ENCODE measurements around the gene SYNGR2. TPM values are rescaled to one million over a fixed set of nuclear protein-coding genes. Genes with fewer than 3 reads are reported as not detected.

Gene SYNGR2
- total and polyA plus RNA-seq, 9 of the 15 experiments (the other 6 are each of a cell fraction or from before 2014, with no cell fraction given), result 1.4 to 173 (median 87.8) TPM

DNA sequence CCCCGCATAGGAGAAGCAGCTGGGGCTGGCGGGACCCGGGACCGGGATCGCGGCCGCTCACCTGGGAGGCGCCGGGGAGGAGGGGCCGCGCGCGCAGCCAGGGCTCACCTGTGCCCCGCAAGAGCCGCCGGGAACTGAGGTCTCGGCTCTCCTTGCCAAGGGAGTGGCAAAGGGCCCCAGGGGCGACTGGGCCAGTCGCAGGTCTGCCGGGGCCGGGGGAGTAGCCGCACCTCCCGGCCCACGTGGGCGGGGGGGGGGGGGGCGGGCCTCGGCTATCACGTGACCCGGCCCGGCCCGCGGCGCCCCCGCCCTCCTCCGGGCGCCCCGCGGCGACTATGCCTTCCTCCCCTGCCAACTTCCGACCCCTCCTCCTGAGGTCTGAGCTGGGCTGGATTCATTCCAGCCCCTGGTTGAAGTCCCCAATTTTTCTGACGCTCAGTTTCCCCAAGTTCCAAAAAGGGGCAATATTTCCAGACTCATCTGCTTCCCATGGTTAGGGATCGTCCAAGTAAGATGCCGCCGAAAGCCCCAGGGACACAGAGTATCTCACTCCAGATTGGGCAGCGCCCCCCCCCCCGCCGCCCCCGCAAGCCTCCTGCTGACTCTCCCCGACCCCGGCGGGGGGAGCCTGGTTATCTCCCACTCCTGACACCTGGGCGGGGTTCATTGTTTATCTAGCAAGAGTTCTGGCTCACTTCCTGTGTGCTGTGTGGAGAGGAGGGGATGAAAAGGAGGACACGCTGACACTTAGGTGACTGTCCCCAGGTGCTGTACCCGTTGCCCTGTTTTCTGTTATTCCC lies 39.6 kb upstream of the SYNGR2 start, which contains the start of gene TMC6 (continued):
- TF ChIP-seq, protein P1, sequence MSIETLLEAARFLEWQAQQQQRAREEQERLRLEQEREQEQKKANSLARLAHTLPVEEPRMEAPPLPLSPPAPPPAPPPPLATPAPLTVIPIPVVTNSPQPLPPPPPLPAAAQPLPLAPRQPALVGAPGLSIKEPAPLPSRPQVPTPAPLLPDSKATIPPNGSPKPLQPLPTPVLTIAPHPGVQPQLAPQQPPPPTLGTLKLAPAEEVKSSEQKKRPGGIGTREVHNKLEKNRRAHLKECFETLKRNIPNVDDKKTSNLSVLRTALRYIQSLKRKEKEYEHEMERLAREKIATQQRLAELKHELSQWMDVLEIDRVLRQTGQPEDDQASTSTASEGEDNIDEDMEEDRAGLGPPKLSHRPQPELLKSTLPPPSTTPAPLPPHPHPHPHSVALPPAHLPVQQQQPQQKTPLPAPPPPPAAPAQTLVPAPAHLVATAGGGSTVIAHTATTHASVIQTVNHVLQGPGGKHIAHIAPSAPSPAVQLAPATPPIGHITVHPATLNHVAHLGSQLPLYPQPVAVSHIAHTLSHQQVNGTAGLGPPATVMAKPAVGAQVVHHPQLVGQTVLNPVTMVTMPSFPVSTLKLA (conservative IDR thresholded peaks at IDR 0.05), result peak; percentile 83 to 92
- TF ChIP-seq ZNF174 (CRISPR knock-in tag; IDR thresholded peaks at IDR 0.05) (no peak), EP300 (IDR thresholded peaks at IDR 0.05; ENCODE audit: low read length) (peak; percentile 92), RBM22 (IDR thresholded peaks at IDR 0.05; ENCODE audit: low read depth, low read length, poor library complexity, severe bottlenecking) (no peak), XRCC5 (IDR thresholded peaks at IDR 0.05; ENCODE audit: low read depth, low read length) (peak; percentile 24; the same call in 1 of the 2 replicates), U2AF1 (optimal IDR thresholded peaks at IDR 0.05; ENCODE audit: low read depth, low read length) (no peak), FOXJ3 (CRISPR knock-in tag; IDR thresholded peaks at IDR 0.05) (no peak), POLR2H (tag; IDR thresholded peaks at IDR 0.05; ENCODE audit: low read depth) (no peak), ZNF311 (CRISPR knock-in tag; IDR thresholded peaks at IDR 0.05) (no peak), MTA3 (IDR thresholded peaks at IDR 0.05; ENCODE audit: borderline replicate concordance) (0 out of 2 replicates have a peak, but pooled peaks have one; percentile 47), CBFA2T3 (IDR thresholded peaks at IDR 0.05) (peak; percentile 94), EGR1 (conservative IDR thresholded peaks at IDR 0.05) (peak; percentile 100), ESRRA (IDR thresholded peaks at IDR 0.05; ENCODE audit: borderline replicate concordance, low read depth) (peak; percentile 84; the same call in 1 of the 2 replicates), MCM5 (IDR thresholded peaks at IDR 0.05; ENCODE audit: low read depth) (no peak), SMAD1 (IDR thresholded peaks at IDR 0.05; ENCODE audit: low read depth, low read length, partially characterized antibody) (no peak), RFX5 (IDR thresholded peaks at IDR 0.05; ENCODE audit: low read depth, low read length) (no peak), NR2F6 (CRISPR knock-in tag; IDR thresholded peaks at IDR 0.05) (no peak), THRAP3 (IDR thresholded peaks at IDR 0.05; ENCODE audit: borderline replicate concordance) (no peak), TSC22D4 (tag; IDR thresholded peaks at IDR 0.05) (no peak), MBD2 (IDR thresholded peaks at IDR 0.05; ENCODE audit: borderline replicate concordance, low read depth) (peak; percentile 69; the same call in 1 of the 2 replicates), TRIM24 (IDR thresholded peaks at IDR 0.05) (peak; percentile 70 to 71), SIX5 (IDR thresholded peaks at IDR 0.05; ENCODE audit: borderline replicate concordance in 1 of 2, insufficient read depth in 1 of 2, low read depth in 1 of 2, low read length in 2 of 2) (no peak), NCOA4 (IDR thresholded peaks at IDR 0.05; ENCODE audit: partially characterized antibody) (no peak), HDAC2 (IDR thresholded peaks at IDR 0.05) (no peak)
- TF ChIP-seq, protein P2, sequence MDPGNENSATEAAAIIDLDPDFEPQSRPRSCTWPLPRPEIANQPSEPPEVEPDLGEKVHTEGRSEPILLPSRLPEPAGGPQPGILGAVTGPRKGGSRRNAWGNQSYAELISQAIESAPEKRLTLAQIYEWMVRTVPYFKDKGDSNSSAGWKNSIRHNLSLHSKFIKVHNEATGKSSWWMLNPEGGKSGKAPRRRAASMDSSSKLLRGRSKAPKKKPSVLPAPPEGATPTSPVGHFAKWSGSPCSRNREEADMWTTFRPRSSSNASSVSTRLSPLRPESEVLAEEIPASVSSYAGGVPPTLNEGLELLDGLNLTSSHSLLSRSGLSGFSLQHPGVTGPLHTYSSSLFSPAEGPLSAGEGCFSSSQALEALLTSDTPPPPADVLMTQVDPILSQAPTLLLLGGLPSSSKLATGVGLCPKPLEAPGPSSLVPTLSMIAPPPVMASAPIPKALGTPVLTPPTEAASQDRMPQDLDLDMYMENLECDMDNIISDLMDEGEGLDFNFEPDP (CRISPR knock-in tag; IDR thresholded peaks at IDR 0.05), result no peak
- TF ChIP-seq, protein P3, sequence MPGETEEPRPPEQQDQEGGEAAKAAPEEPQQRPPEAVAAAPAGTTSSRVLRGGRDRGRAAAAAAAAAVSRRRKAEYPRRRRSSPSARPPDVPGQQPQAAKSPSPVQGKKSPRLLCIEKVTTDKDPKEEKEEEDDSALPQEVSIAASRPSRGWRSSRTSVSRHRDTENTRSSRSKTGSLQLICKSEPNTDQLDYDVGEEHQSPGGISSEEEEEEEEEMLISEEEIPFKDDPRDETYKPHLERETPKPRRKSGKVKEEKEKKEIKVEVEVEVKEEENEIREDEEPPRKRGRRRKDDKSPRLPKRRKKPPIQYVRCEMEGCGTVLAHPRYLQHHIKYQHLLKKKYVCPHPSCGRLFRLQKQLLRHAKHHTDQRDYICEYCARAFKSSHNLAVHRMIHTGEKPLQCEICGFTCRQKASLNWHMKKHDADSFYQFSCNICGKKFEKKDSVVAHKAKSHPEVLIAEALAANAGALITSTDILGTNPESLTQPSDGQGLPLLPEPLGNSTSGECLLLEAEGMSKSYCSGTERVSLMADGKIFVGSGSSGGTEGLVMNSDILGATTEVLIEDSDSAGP (CRISPR knock-in tag; IDR thresholded peaks at IDR 0.05), result no peak

Measured in K562 (cell line).